Measurements from ENCODE around the gene TFCP2.

TFCP2 gene

GRCh38 chr12:51162217-51162616 is 10.7 kb downstream of the TFCP2 start:
- no peak for TF ChIP-seq POLR2AphosphoS5 (IDR thresholded peaks at IDR 0.05; ENCODE audit: low read depth, low read length)
- TF ChIP-seq TAF1 (IDR thresholded peaks at IDR 0.05; ENCODE audit: borderline replicate concordance, insufficient read depth, low read length), result no peak
- no peak for TF ChIP-seq FOXP2 (optimal IDR thresholded peaks at IDR 0.05; ENCODE audit: borderline replicate concordance, extremely low read depth, extremely low read length, insufficient read depth)
- no peak for TF ChIP-seq SIN3A (IDR thresholded peaks at IDR 0.05; ENCODE audit: borderline replicate concordance, insufficient read depth, low read length)
- TF ChIP-seq REST (IDR thresholded peaks at IDR 0.05; ENCODE audit: insufficient read depth in 1 of 2, low read depth in 2 of 2, low read length in 2 of 2), result no peak

DNA sequence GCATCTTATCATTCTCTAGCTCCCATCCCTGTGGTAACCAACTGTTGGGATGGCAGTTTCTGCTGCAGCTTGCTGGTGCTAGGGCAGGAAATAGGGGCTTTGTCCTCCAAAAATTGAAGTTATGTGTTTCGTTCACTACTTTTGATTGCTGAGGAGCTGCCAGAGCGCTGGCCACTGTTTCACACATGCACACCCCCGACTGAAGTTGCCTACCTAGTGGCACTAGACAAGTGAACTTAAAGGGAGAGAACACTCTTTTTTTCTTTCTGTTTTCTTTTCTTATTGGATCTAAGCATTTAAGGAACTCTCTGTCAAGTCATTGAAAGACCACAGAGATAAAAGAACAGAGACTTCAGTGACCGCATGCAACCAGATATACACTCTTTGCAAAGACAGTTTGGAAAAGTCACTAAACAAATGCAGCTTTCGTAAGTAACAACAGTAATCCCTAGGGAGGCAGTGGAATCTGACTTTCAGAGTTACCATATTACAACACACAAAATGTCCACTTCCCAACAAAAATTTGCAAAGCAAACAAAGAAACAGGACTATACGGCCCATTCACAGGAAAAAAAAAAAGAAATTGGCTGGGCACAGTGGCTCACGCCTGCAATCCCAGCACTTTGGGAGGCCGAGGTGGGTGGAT is 12.0 kb downstream of the TFCP2 start:
- no peak for TF ChIP-seq POLR2AphosphoS5 (IDR thresholded peaks at IDR 0.05; ENCODE audit: low read depth, low read length)
- no peak for TF ChIP-seq FOXP2 (optimal IDR thresholded peaks at IDR 0.05; ENCODE audit: borderline replicate concordance, extremely low read depth, extremely low read length, insufficient read depth)
- no peak for TF ChIP-seq REST (IDR thresholded peaks at IDR 0.05; ENCODE audit: insufficient read depth in 1 of 2, low read depth in 2 of 2, low read length in 2 of 2)
- no peak for TF ChIP-seq SIN3A (IDR thresholded peaks at IDR 0.05; ENCODE audit: borderline replicate concordance, insufficient read depth, low read length)
- TF ChIP-seq TAF1 (IDR thresholded peaks at IDR 0.05; ENCODE audit: borderline replicate concordance, insufficient read depth, low read length), result no peak

DNA sequence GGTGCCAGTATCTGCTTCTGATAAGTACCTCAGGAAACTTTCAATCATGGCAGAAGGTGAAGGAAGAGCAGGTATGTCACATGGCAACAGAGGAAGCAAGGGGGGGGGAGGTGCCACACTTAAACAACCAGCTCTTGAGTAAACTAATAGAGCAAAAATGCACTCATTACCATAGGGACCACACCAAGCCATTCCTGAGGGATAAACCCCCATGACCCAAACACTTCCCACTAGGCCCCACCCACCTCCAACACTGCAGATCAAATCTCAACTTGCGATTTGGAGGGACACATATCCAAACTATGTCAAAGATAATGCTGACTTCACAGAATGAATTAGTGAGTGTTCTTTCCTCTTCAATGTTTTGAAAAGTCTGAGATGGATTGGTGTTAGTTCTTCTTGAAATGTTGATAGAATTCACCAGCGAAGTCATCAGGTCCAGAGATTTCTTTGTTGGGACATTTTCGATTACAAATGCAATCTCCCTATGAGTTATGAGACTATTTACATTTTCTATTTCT is 16.6 kb downstream of the TFCP2 start:
- TF ChIP-seq TAF1 (IDR thresholded peaks at IDR 0.05; ENCODE audit: borderline replicate concordance, insufficient read depth, low read length) (no peak), POLR2AphosphoS5 (IDR thresholded peaks at IDR 0.05; ENCODE audit: low read depth, low read length) (no peak), REST (IDR thresholded peaks at IDR 0.05; ENCODE audit: insufficient read depth in 1 of 2, low read depth in 2 of 2, low read length in 2 of 2) (no peak), FOXP2 (optimal IDR thresholded peaks at IDR 0.05; ENCODE audit: borderline replicate concordance, extremely low read depth, extremely low read length, insufficient read depth) (no peak)

DNA sequence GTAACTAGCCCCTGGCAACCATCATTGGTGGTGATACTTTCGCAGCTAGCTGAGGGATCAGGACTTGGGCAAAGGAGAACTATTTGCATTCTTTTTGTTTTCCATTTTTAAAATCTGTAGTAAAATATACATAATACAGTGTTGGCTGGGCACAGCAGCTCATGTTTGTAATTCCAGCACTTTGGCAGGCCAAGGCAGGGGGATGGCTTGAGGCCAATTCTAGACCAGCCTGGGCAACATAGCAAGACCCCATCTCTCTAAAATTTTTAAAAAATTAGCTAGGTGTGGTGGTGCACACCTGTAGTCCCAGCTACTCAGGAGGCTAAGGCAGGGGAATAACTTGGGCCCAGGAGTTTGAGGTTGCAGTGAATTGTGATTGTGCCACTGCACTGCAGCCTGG is 20.0 kb downstream of the TFCP2 start:
- TF ChIP-seq FOXP2 (optimal IDR thresholded peaks at IDR 0.05; ENCODE audit: borderline replicate concordance, extremely low read depth, extremely low read length, insufficient read depth), result no peak

- TF ChIP-seq POLR2AphosphoS5 (IDR thresholded peaks at IDR 0.05; ENCODE audit: low read depth, low read length) (no peak), REST (IDR thresholded peaks at IDR 0.05; ENCODE audit: insufficient read depth in 1 of 2, low read depth in 2 of 2, low read length in 2 of 2) (no peak), TAF1 (IDR thresholded peaks at IDR 0.05; ENCODE audit: borderline replicate concordance, insufficient read depth, low read length) (no peak), SIN3A (IDR thresholded peaks at IDR 0.05; ENCODE audit: borderline replicate concordance, insufficient read depth, low read length) (no peak), FOXP2 (optimal IDR thresholded peaks at IDR 0.05; ENCODE audit: borderline replicate concordance, extremely low read depth, extremely low read length, insufficient read depth) (no peak)
Observed at GRCh38 chr12:51150777-51151176, 22.2 kb downstream of the TFCP2 start.

Measured in PFSK-1 (cell line).